IPS-18a (cell line): ENCODE data around the gene ARHGEF2.

ENCODE experiments used
- H3K27ac ChIP-seq: one replicate; pipeline ENCODE4 v1.5.1; 2013; ENCODE audit warnings: low read length
- H3K27me3 ChIP-seq: one replicate; pipeline ENCODE4 v1.6.1; 2013; ENCODE audit warnings: mild to moderate bottlenecking, low read length; ENCODE audit not compliant: control insufficient read depth, insufficient read depth
- H3K36me3 ChIP-seq: one replicate; pipeline ENCODE4 v1.6.1; 2013; ENCODE audit warnings: low read depth, low read length; ENCODE audit not compliant: control insufficient read depth
- H3K4me1 ChIP-seq: one replicate; pipeline ENCODE4 v1.6.1; 2013; ENCODE audit warnings: low read depth, low read length; ENCODE audit not compliant: control insufficient read depth
- H3K4me3 ChIP-seq: one replicate; pipeline ENCODE4 v1.5.1; 2013; ENCODE audit warnings: low read length
- H3K9ac ChIP-seq: one replicate; pipeline ENCODE4 v1.6.1; 2013; ENCODE audit warnings: mild to moderate bottlenecking, low read length, moderate library complexity
- H3K9me3 ChIP-seq: one replicate; pipeline ENCODE4 v1.6.1; 2013; ENCODE audit warnings: low read depth, low read length; ENCODE audit not compliant: control insufficient read depth

Gene ARHGEF2

GRCh38 chr1:155950829-155951228 is 27.5 kb downstream of the ARHGEF2 start:
- no peak overlapping the region for H3K9ac ChIP-seq
- no peaks in the 10 kb centered on the region for H3K9me3 ChIP-seq
- H3K27ac ChIP-seq = no peak overlapping the region
- no peaks in the 10 kb centered on the region for H3K4me1 ChIP-seq
- H3K4me3 ChIP-seq = no peak overlapping the region
- H3K36me3 ChIP-seq = peaks cover 82% of the 10 kb centered on the region
- H3K27me3 ChIP-seq = no peaks in the 10 kb centered on the region

GRCh38 chr1:155947741-155948140 is 30.6 kb downstream of the ARHGEF2 start:
- H3K27ac ChIP-seq = no peak overlapping the region
- H3K9me3 ChIP-seq = no peaks in the 10 kb centered on the region
- H3K4me3 ChIP-seq = no peak overlapping the region
- no peak overlapping the region for H3K9ac ChIP-seq
- H3K4me1 ChIP-seq = no peaks in the 10 kb centered on the region
- no peaks in the 10 kb centered on the region for H3K27me3 ChIP-seq
- H3K36me3 ChIP-seq = peaks cover 56% of the 10 kb centered on the region

DNA sequence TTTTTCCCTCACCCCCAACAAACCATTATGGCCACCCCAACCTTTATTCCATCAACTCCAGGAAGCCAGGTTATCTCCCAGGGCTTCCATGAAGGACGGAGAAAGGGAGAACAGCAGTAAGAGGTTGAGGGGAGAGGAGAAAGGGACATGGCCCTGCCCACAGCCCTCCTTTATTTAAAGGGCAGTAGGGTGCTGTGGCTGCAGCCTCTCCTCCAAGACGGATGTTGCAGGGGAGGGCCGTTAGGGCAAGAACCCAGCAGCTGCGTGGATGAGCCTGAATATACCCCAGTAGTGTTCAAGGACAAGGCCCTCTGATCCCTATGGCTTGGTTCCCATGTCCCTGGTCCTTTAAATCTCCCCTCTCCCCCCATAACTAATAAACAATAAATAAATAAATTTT is 31.1 kb downstream of the ARHGEF2 start:
- no peak overlapping the region for H3K27ac ChIP-seq
- no peaks in the 10 kb centered on the region for H3K27me3 ChIP-seq
- H3K9ac ChIP-seq = no peak overlapping the region
- H3K4me3 ChIP-seq = no peak overlapping the region
- H3K9me3 ChIP-seq = no peaks in the 10 kb centered on the region
- H3K4me1 ChIP-seq = no peaks in the 10 kb centered on the region
- H3K36me3 ChIP-seq = peaks cover 51% of the 10 kb centered on the region

GRCh38 chr1:155946633-155947219 is 31.6 kb downstream of the ARHGEF2 start:
- Histone ChIP-seq H3K9ac (no peak overlapping the region), H3K27ac (no peak overlapping the region), H3K4me3 (no peak overlapping the region), H3K27me3 (no peaks in the 10 kb centered on the region), H3K36me3 (peaks cover 45% of the 10 kb centered on the region), H3K9me3 (no peaks in the 10 kb centered on the region), H3K4me1 (no peaks in the 10 kb centered on the region)

DNA sequence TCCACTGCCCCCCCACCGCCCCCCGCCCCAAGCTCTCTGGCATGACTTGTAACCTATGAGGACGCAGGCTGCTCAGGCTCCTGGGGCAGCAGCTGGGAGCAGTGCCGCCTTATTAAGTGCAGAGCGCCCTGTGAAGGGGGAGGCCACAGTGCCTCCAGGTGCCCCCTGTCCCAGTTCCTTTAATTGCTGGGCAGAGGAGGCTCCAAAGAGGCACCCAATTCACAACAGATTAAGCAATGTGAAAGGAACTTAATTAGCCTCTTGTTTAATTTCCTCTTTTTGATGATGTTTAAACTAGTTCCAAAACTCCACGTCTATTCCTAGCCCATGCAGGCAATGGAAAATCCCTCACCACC is 33.9 kb downstream of the ARHGEF2 start:
- peaks cover 26% of the 10 kb centered on the region for H3K36me3 ChIP-seq
- H3K27ac ChIP-seq = no peak overlapping the region
- no peaks in the 10 kb centered on the region for H3K4me1 ChIP-seq
- H3K9ac ChIP-seq = no peak overlapping the region
- H3K27me3 ChIP-seq = no peaks in the 10 kb centered on the region
- no peaks in the 10 kb centered on the region for H3K9me3 ChIP-seq
- no peak overlapping the region for H3K4me3 ChIP-seq

DNA sequence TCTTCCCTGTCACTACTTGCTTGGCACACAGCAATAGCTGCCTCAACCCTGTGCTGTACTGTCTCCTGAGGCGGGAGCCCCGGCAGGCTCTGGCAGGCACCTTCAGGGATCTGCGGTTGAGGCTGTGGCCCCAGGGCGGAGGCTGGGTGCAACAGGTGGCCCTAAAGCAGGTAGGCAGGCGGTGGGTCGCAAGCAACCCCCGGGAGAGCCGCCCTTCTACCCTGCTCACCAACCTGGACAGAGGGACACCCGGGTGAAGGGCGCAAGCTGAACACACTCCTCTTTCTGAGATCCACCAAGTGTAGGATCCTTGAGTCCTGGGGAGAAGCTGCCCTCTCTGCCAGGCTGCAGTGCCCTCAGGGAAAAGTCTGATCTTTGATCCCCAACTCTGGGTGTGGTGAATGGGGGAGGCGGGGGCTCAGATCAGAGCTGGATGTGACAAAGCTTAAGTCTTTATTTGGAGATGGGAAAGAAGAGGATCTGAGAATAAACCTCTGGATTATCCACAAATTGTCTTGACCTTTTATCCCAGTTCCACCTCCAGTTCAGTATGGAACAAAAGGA is 35.7 kb downstream of the ARHGEF2 start:
- H3K4me1 ChIP-seq = peaks cover 3% of the 10 kb centered on the region

DNA sequence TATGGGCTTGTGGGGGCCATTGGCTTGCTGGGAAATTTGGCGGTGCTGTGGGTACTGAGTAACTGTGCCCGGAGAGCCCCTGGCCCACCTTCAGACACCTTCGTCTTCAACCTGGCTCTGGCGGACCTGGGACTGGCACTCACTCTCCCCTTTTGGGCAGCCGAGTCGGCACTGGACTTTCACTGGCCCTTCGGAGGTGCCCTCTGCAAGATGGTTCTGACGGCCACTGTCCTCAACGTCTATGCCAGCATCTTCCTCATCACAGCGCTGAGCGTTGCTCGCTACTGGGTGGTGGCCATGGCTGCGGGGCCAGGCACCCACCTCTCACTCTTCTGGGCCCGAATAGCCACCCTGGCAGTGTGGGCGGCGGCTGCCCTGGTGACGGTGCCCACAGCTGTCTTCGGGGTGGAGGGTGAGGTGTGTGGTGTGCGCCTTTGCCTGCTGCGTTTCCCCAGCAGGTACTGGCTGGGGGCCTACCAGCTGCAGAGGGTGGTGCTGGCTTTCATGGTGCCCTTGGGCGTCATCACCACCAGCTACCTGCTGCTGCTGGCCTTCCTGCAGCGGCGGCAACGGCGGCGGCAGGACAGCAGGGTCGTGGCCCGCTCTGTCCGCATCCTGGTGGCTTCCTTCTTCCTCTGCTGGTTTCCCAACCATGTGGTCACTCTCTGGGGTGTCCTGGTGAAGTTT is 36.4 kb downstream of the ARHGEF2 start:
- H3K4me1 ChIP-seq = peaks cover 3% of the 10 kb centered on the region
- H3K36me3 ChIP-seq = peaks cover 8% of the 10 kb centered on the region
- no peak overlapping the region for H3K27ac ChIP-seq
- H3K9me3 ChIP-seq = no peaks in the 10 kb centered on the region
- no peaks in the 10 kb centered on the region for H3K27me3 ChIP-seq
- H3K4me3 ChIP-seq = no peak overlapping the region
- no peak overlapping the region for H3K9ac ChIP-seq

More for the DNA sequence above, 35.7 kb downstream of the ARHGEF2 start:
- Histone ChIP-seq H3K36me3 (peaks cover 15% of the 10 kb centered on the region), H3K9ac (no peak overlapping the region), H3K9me3 (no peaks in the 10 kb centered on the region), H3K27me3 (no peaks in the 10 kb centered on the region), H3K27ac (no peak overlapping the region), H3K4me3 (no peak overlapping the region)

DNA sequence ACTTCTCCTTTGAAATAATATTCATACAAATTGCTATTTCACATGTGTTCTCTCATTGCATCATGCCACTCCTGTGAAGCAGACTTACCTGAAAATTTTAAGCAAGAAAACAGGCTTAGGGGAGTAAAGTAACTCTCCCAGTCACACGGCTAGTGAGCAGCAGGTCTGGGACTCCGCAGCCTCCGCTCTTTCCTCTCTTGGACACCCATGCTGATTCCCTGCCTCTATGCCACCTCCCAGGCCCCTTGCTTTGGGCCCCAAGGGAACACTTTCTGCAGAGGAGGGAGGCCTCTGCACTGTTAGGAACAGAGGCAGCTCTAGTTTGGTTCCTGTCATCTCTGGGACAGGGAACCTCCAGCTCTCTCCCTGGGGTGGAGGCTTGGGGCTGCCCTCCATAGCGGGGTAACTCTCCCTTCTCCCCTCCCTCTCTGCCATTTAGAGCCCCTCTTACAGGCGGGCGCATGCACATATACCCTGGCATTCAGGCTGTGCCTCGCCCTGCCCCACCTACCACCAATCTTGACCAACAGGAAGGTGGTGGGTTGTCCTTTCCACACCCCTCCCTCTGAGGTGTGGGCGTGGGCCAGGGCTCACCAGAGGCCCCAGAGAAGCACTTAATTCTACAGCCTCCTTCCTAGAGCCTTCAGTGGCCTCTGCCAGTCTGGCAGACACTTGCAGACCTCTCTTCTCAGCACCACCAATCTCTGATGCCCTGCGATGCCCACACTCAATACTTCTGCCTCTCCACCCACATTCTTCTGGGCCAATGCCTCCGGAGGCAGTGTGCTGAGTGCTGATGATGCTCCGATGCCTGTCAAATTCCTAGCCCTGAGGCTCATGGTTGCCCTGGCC is 37.1 kb downstream of the ARHGEF2 start, which contains the start of gene RXFP4:
Gene RXFP4, plus strand, starts transcription at position 646 of the 852 bp plus-strand sequence. Its CDS starts 72 bp downstream, at position 718.
- Histone ChIP-seq H3K36me3 (peaks cover under 1% of the 10 kb centered on the region), H3K4me3 (no peak within 1 kb of the TSS), H3K27ac (no peak within 1 kb of the TSS), H3K4me1 (peaks cover 3% of the 10 kb centered on the region), H3K9me3 (no peaks in the 10 kb centered on the region), H3K27me3 (no peaks in the 10 kb centered on the region), H3K9ac (no peak within 1 kb of the TSS)

DNA sequence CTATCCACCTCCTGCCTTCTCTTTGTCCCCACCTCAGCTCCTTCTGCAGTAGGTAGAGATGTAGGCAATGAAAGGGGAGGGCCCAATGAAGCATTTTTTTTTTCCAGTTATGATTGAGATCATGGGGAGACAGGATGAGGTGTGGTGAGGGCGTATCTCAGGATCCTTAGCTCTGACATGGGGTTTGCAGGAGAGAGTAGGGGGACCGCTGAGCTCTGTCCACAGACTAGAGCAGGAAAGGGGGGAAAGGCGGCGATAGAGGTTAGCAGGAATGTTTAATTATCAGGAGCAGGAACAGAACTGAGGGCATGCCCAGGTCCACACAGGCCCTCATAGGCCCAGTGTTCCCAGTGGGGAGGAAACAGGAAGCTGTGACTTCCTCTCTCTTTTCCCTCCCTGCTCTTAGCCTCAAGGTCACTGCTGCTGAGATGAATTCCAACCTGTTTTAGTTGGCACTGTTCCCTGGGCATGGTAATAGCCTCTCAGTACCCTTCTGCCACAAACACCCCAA is 37.8 kb downstream of the ARHGEF2 start:
- Histone ChIP-seq H3K4me3 (no peak overlapping the region), H3K27me3 (no peaks in the 10 kb centered on the region), H3K27ac (no peak overlapping the region), H3K4me1 (peaks cover 3% of the 10 kb centered on the region), H3K36me3 (no peaks in the 10 kb centered on the region), H3K9ac (no peak overlapping the region), H3K9me3 (no peaks in the 10 kb centered on the region)

- Histone ChIP-seq H3K36me3 (no peaks in the 10 kb centered on the region), H3K27me3 (no peaks in the 10 kb centered on the region), H3K4me3 (no peak overlapping the region), H3K4me1 (peaks cover 3% of the 10 kb centered on the region), H3K27ac (no peak overlapping the region), H3K9ac (no peak overlapping the region), H3K9me3 (no peaks in the 10 kb centered on the region)
Observed at GRCh38 chr1:155938220-155938627, 40.1 kb downstream of the ARHGEF2 start.

- H3K9me3 ChIP-seq = no peaks in the 10 kb centered on the region
- H3K4me3 ChIP-seq = peak overlapping the region; percentile 81
- peaks cover 3% of the 10 kb centered on the region for H3K4me1 ChIP-seq
- no peaks in the 10 kb centered on the region for H3K27me3 ChIP-seq
- peak overlapping the region; percentile 78 for H3K9ac ChIP-seq
- H3K27ac ChIP-seq = peak overlapping the region; percentile 78
- H3K36me3 ChIP-seq = peaks cover 24% of the 10 kb centered on the region
Observed at GRCh38 chr1:155934936-155935590, 43.3 kb downstream of the ARHGEF2 start.
